Measurements from ENCODE around the gene TP53BP2. TPM values are rescaled to one million over a fixed set of nuclear protein-coding genes. Genes with fewer than 3 reads are reported as not detected.
"Not testable (repeated sequence)": the region's sequence is repeated elsewhere in the genome, so short reads cannot be mapped to it uniquely, and the experiment has no call there.

TP53BP2 gene
- total and polyA plus RNA-seq, 2 donors: 15.4 to 42.8 TPM

- no peak overlapping the region for H3K4me3 ChIP-seq (ENCODE audit: low read depth, low read length)
- WGBS: 45% methylated on average over 4 of the region's 4 CpGs
- DNase-seq (ENCODE audit: extremely low spot score): no peak
- no peak overlapping the region for H3K27ac ChIP-seq (ENCODE audit: low read depth)
- no peaks in the 10 kb centered on the region for H3K4me1 ChIP-seq (ENCODE audit: insufficient read depth)
- H3K36me3 ChIP-seq (ENCODE audit: insufficient read depth): peaks cover 3% of the 10 kb centered on the region
Measured at GRCh38 chr1:223815020-223815853, 30.5 kb downstream of the TP53BP2 start.

DNA sequence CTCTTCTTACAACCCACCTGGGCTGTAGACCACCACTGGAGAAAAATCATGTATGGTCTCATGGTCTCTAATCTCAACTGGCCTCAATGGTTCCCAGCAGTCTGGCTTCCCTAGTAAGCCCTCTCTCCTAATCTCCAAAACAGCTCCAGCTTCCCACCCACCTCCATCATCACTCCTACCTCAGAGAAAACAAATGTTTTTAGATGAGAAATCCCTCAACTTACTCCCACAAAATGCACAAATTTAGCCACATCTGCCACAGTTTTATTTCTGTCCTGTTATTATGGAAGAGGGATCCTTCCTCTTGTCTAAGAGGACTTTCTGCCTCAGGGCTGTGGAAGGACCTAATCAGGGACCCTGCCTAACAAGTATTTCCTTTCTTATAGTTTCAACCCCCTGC, 32.1 kb downstream of the TP53BP2 start:
- peaks cover 4% of the 10 kb centered on the region for H3K36me3 ChIP-seq (ENCODE audit: insufficient read depth)

GRCh38 chr1:223811634-223812101, 34.1 kb downstream of the TP53BP2 start:
- H3K36me3 ChIP-seq (ENCODE audit: insufficient read depth): peaks cover 4% of the 10 kb centered on the region
- 48% methylated on average over 3 of the region's 3 CpGs for WGBS
- no peak overlapping the region for H3K4me3 ChIP-seq (ENCODE audit: low read depth, low read length)
- no peak for DNase-seq (ENCODE audit: extremely low spot score)
- no peak overlapping the region for H3K27ac ChIP-seq (ENCODE audit: low read depth)
- H3K4me1 ChIP-seq (ENCODE audit: insufficient read depth): no peaks in the 10 kb centered on the region

More for the DNA sequence above, 32.1 kb downstream of the TP53BP2 start:
- Histone ChIP-seq H3K4me3 (ENCODE audit: low read depth, low read length) (no peak overlapping the region), H3K27ac (ENCODE audit: low read depth) (no peak overlapping the region), H3K4me1 (ENCODE audit: insufficient read depth) (no peaks in the 10 kb centered on the region)
- no peak for DNase-seq (ENCODE audit: extremely low spot score)

DNA sequence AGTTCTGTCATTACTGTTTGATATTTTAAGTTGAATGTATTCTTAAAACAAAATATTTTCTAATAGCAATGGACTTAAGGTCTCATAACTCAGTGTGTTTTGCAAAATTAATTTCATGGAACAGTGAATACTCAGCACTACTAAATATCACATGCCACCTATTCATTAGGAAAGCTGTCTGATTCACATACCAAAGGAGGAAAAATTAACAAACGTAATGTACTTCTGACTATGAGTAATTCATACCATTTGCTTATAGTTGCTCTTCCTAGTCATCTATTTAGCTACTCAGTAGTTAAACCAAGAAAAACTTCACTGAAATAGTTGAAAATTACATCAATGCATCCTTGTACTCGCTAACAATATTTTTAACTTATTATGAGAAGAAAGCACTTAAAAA, 35.2 kb downstream of the TP53BP2 start:
- DNase-seq (ENCODE audit: extremely low spot score): no peak
- peaks cover 4% of the 10 kb centered on the region for H3K36me3 ChIP-seq (ENCODE audit: insufficient read depth)
- H3K27ac ChIP-seq (ENCODE audit: low read depth): no peak overlapping the region
- WGBS: 88% methylated on average over 2 of the region's 2 CpGs
- H3K4me1 ChIP-seq (ENCODE audit: insufficient read depth): no peaks in the 10 kb centered on the region
- H3K4me3 ChIP-seq (ENCODE audit: low read depth, low read length): no peak overlapping the region

DNA sequence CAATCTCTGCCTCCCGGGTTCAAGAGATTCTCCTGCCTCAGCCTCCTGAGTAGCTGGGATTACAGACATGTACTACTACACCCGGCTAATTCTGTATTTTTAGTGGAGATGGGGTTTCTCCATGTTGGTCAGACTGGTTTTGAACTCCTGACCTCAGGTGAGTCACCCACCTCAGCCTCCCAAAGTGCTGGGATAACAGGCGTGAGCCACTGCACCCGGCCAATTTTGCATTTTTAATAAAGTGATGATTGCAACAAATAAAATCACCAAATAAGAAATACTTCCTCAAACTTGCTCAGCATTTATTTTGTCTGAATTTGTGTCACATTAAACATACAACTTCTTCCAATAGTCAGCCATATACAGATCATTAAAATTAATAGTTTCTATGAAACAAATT, 35.8 kb downstream of the TP53BP2 start:
- not testable (repeated sequence) for H3K4me3 ChIP-seq (ENCODE audit: low read depth, low read length); H3K27ac ChIP-seq (ENCODE audit: low read depth); H3K36me3 ChIP-seq (ENCODE audit: insufficient read depth); H3K4me1 ChIP-seq (ENCODE audit: insufficient read depth); DNase-seq (ENCODE audit: extremely low spot score)
- WGBS: 76% methylated on average over 4 of the region's 4 CpGs

DNA sequence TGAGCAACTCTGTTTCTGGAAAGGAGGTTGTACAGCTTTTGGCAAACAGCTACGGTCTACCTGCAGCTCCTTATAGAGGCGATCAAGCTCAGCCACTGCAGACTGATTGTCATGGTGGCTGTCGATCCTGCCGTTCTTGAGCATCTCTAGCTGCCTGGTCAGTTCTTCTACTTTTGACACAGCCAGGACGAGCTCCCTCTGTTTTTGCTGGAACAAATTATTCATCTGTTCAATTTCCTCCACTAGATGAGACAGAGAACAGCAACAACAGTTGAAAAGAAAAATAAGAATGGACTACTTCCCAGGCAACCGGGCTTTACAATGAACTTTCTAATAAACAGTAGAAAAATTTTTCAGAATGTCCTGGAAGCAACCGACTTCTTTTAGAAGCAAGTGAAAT, 42.5 kb downstream of the TP53BP2 start:
- no peak overlapping the region for H3K27ac ChIP-seq (ENCODE audit: low read depth)
- peaks cover 11% of the 10 kb centered on the region for H3K36me3 ChIP-seq (ENCODE audit: insufficient read depth)
- DNase-seq (ENCODE audit: extremely low spot score): no peak
- H3K4me3 ChIP-seq (ENCODE audit: low read depth, low read length): no peak overlapping the region
- 88% methylated on average over 7 of the region's 7 CpGs for WGBS
- H3K4me1 ChIP-seq (ENCODE audit: insufficient read depth): no peaks in the 10 kb centered on the region

DNA sequence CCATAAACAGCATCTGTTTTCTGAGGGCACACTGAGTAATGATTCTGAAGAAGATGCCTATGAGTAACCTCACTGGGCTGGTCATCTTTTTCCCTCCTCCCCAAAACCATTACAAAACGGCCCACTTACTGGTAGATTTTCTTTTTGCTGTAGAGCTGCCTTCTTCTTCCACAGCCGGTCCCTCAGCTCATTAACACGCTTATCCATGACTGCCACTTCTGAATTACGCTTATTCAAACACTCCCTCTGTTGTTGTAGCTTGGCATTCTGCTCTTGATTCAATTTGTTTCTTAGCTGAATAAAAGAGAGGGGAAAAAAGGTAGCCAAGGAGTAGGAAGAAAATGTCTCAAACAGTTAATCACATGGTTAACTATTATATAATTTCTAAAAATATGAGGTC, 43.1 kb downstream of the TP53BP2 start:
- 89% methylated on average over 4 of the region's 4 CpGs for WGBS
- DNase-seq (ENCODE audit: extremely low spot score): no peak
- Histone ChIP-seq H3K4me3 (ENCODE audit: low read depth, low read length) (no peak overlapping the region), H3K36me3 (ENCODE audit: insufficient read depth) (peaks cover 11% of the 10 kb centered on the region), H3K27ac (ENCODE audit: low read depth) (no peak overlapping the region), H3K4me1 (ENCODE audit: insufficient read depth) (no peaks in the 10 kb centered on the region)

DNA sequence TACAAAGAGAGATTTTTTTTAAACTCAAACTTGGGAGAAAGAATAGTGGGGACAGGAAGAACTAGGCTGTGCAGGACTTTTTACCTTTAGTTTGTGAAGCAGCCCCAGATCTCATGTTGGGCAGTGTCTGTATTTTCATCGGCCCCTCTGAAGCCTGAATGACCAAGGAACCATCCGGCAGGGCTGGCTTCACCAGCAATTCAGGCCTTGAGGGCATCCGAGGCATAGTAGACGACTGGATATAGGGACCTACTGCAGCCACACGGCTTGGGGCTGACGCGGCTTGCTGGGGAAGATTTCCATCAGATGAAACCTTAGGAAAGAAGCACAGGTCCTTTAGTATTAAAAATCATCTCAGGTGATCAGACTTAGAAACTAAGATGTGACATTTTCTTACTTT, 43.7 kb downstream of the TP53BP2 start:
- 94% methylated on average over 7 of the region's 7 CpGs for WGBS
- Histone ChIP-seq H3K36me3 (ENCODE audit: insufficient read depth) (peaks cover 11% of the 10 kb centered on the region), H3K4me1 (ENCODE audit: insufficient read depth) (no peaks in the 10 kb centered on the region), H3K4me3 (ENCODE audit: low read depth, low read length) (no peak overlapping the region), H3K27ac (ENCODE audit: low read depth) (no peak overlapping the region)
- DNase-seq (ENCODE audit: extremely low spot score): no peak

- Histone ChIP-seq H3K27ac (ENCODE audit: low read depth) (no peak overlapping the region), H3K36me3 (ENCODE audit: insufficient read depth) (peaks cover 2% of the 10 kb centered on the region), H3K4me3 (ENCODE audit: low read depth, low read length) (no peak overlapping the region), H3K4me1 (ENCODE audit: insufficient read depth) (no peaks in the 10 kb centered on the region)
- 95% methylated on average over 7 of the region's 7 CpGs for WGBS
- DNase-seq (ENCODE audit: extremely low spot score): no peak
Measured at GRCh38 chr1:223796210-223796609, 49.5 kb downstream of the TP53BP2 start.

- no peak for DNase-seq (ENCODE audit: extremely low spot score)
- Histone ChIP-seq H3K4me3 (ENCODE audit: low read depth, low read length) (no peak overlapping the region), H3K36me3 (ENCODE audit: insufficient read depth) (peaks cover under 1% of the 10 kb centered on the region), H3K4me1 (ENCODE audit: insufficient read depth) (no peaks in the 10 kb centered on the region), H3K27ac (ENCODE audit: low read depth) (no peak overlapping the region)
- 82% methylated on average over 9 of the region's 9 CpGs for WGBS
Measured at GRCh38 chr1:223794136-223794880, 51.4 kb downstream of the TP53BP2 start.

GRCh38 chr1:223793716-223794115, 52.0 kb downstream of the TP53BP2 start:
- no peak for DNase-seq (ENCODE audit: extremely low spot score)
- Histone ChIP-seq H3K36me3 (ENCODE audit: insufficient read depth) (peaks cover 4% of the 10 kb centered on the region), H3K4me3 (ENCODE audit: low read depth, low read length) (no peak overlapping the region), H3K27ac (ENCODE audit: low read depth) (no peak overlapping the region), H3K4me1 (ENCODE audit: insufficient read depth) (no peaks in the 10 kb centered on the region)
- WGBS: 89% methylated on average over 4 of the region's 4 CpGs

GRCh38 chr1:223792046-223792445, 53.7 kb downstream of the TP53BP2 start:
- Histone ChIP-seq H3K36me3 (ENCODE audit: insufficient read depth) (peaks cover 6% of the 10 kb centered on the region), H3K4me3 (ENCODE audit: low read depth, low read length) (no peak overlapping the region), H3K4me1 (ENCODE audit: insufficient read depth) (no peaks in the 10 kb centered on the region), H3K27ac (ENCODE audit: low read depth) (no peak overlapping the region)
- no peak for DNase-seq (ENCODE audit: extremely low spot score)
- 85% methylated on average over 2 of the region's 2 CpGs for WGBS

DNA sequence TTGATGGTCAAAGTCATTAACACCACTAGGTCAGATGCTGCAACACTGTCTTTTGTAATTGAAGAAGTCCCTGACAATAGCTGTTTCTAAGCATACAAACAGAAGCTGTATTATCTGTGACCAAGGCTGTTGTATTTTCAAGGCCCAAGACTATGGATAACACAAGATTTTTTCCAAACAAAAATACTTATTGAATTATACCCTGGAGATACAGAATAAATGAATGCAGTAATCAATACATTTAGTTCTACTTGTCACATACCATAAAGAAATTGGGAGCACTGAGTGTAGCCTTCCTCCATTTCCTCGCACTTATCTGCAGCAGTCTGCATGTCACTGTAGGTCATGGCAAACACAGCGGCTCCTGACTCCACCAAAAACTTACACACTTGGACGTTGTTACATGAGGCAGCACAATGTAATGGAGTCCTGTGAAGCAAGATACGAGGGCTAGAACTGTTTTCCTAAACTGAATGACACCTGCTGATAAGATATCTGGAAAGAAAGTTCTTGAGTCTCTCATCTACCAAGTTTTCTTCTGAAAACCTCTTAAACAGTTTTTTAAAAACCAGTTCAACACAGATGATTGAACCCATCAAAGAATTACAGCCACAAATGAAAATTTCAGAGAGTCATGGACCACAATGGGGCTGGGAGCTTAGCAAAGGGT, 56.9 kb downstream of the TP53BP2 start:
- H3K36me3 ChIP-seq (ENCODE audit: insufficient read depth): peaks cover 6% of the 10 kb centered on the region
- WGBS: 75% methylated on average over 4 of the region's 4 CpGs

More for the DNA sequence above, 56.9 kb downstream of the TP53BP2 start:
- H3K27ac ChIP-seq (ENCODE audit: low read depth): no peak overlapping the region
- no peak overlapping the region for H3K4me3 ChIP-seq (ENCODE audit: low read depth, low read length)
- no peaks in the 10 kb centered on the region for H3K4me1 ChIP-seq (ENCODE audit: insufficient read depth)
- no peak for DNase-seq (ENCODE audit: extremely low spot score)
